Fibroblast of the conjunctiva (primary cell): Measurements from ENCODE around the gene NUMBL.
"Not testable (repeated sequence)": the region's sequence is repeated elsewhere in the genome, so short reads cannot be mapped to it uniquely, and the experiment has no call there.

Experiments used
- DNase-seq: peaks from one replicate; pipeline ENCODE4 v3.0.0-alpha.2; 2010; ENCODE audit warnings: low read depth

Gene NUMBL

DNA sequence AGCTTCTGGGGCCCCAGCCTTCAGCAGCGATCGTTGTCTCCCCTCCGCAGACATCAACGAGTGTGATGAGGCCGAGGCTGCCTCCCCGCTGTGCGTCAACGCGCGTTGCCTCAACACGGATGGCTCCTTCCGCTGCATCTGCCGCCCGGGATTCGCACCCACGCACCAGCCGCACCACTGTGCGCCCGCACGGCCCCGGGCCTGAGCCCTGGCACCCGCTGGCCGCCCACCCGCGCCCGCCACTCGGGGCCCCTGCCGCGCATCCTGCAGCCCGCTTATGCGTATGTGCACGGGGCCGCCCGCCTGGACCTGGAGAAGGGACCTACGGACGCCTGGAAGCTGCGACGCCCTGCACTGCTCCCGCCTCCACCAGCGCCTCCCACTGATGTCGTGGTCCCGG is 61.1 kb downstream of the NUMBL start:
- DNase-seq = no peak

DNA sequence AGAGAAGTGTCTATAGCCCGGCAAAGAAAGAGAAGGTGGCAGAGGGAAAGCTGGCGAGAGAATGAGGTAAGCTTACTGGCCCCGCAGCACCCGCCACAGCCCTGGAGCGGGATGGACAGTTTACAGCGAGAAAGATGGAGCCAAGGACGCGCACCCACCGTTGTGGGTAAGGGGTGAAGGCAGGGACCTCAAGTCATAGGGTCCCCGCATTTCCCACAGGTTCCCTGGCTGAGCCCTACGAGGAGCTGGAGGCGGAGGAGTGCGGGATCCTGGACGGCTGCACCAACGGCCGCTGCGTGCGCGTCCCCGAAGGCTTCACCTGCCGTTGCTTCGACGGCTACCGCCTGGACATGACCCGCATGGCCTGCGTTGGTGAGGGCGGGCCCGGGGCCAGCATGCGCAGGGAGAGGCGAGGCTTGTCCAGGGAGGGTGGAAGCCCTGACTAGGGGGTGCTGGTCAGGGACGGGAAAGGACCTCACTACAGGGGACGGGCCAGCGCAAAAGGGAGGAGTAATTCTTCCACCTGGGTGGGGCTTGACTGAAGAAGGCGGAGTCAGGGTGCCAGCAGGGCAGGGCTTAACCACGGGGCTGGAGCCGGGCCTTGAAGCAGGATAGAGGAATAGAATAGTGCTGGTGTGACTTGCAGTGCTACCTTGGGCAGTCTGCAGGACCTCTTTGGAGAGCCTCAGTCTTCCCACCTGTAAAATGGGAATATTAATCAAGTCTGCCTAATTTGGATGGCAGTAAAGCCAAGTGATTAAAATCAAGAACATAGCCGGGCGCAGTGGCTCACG is 62.8 kb downstream of the NUMBL start:
- DNase-seq = no peak

DNA sequence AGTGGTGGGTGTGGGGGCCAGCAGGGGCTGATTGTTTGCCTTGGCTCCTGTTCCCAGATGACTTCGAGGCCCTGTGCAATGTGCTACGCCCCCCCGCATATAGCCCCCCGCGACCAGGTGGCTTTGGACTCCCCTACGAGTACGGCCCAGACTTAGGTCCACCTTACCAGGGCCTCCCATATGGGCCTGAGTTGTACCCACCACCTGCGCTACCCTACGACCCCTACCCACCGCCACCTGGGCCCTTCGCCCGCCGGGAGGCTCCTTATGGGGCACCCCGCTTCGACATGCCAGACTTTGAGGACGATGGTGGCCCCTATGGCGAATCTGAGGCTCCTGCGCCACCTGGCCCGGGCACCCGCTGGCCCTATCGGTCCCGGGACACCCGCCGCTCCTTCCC is 63.5 kb downstream of the NUMBL start:
- DNase-seq = no peak

DNA sequence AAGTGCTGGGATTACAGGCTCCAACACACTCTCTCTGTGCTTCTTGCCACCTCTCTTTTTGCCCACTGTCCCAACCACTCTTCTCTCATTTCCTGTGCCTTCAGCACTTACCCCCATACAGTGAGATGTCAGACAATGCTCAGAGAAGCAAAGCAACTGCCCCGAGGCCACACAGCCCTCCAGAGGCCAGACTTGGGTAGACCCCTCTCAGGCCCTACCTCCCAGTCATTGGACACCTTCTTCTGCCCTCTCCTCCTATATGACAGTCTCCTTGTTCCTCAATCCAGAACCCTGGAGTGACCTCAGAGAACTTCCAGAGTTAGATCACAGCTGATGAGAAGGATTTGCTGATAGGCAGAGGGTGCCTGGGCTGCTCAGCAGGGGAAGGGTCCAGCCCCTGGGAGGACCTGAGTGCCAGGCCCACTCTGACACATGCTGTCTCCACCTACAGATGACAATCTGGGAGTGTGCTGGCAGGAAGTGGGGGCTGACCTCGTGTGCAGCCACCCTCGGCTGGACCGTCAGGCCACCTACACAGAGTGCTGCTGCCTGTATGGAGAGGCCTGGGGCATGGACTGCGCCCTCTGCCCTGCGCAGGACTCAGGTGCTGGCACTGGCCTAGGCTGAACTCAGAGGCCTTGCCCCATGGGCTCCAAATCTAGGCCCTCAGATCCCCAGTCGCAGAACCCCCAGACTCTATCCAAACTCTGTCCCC is 64.9 kb downstream of the NUMBL start:
- no peak for DNase-seq

DNA sequence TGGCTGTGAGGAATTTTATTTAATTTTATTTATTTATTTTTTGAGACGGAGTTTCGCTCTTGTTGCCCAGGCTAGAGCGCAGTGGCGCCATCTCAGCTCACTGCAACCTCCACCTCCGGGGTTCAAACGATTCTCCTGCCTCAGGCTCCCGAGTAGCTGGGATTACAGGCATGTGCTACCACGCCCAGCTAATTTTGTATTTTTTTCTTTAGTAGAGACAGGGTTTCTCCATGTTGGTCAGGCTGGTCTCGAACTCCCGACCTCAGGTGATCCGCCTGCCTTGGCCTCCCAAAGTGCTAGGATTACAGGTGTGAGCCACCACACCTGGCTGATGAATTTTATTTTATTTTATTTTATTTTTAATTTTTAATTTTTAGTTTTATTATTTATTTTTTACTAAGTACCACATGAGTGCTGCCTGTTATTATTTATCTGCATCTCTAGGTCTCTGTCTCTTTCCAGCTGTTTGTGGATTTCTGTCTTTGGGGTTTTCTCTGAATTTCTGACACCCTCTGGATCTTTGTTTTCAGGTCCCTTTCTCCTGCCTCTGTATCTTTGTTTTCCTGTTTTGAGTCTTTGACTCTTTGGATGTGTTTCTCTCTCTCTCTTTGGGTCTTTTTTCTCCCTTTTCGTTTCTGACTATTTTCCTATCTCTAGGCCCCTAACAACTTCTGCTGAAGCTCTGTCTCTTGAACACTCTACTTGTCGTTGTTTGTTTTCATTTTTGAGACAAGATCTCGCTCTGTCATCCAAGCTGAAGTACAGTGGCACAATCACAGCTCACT is 65.9 kb downstream of the NUMBL start:
- not testable (repeated sequence) for DNase-seq

DNA sequence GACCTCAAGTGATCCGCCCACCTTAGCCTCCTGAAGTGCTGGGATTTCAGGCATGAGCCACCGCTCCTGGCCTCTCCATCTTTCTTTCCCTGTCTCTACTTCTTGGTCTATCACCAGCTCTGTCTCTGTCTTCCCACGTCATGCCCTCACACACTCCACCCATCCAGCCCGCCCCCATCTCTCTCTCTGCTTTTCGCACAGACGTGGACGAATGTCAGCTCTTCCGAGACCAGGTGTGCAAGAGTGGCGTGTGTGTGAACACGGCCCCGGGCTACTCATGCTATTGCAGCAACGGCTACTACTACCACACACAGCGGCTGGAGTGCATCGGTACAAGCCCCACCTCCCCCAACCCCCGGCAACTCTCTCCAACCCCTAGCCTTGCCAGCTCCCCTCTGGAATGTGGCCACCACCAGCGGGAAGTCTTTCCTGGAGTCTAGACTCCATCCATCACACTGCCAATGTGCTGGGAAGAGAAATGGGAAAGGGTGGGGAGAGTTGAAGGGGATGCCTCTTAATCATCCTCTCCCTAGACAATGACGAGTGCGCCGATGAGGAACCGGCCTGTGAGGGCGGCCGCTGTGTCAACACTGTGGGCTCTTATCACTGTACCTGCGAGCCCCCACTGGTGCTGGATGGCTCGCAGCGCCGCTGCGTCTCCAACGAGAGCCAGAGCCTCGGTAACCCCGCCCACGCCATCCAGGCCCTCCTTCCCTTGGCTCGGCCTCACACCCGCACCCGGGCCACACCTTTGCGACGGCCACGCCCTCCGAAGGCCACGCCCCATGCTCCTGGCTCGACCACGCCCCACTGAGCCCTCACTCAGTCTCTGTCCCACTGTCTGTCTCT is 66.8 kb downstream of the NUMBL start:
- DNase-seq = no peak

DNA sequence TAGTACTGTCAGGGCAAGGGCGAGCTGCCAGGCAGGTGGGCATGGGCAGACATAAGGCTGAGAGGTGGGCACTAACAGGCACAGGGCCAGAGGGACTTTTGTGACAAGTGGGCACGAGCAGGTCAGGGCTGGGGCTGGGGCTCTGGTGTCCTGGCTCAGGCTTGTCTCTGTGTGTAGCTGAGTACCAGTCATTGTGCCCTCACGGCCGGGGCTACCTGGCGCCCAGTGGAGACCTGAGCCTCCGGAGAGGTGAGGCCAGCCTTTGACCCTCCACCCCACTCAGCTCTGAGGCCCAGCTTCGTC is 67.7 kb downstream of the NUMBL start:
- no peak for DNase-seq

DNA sequence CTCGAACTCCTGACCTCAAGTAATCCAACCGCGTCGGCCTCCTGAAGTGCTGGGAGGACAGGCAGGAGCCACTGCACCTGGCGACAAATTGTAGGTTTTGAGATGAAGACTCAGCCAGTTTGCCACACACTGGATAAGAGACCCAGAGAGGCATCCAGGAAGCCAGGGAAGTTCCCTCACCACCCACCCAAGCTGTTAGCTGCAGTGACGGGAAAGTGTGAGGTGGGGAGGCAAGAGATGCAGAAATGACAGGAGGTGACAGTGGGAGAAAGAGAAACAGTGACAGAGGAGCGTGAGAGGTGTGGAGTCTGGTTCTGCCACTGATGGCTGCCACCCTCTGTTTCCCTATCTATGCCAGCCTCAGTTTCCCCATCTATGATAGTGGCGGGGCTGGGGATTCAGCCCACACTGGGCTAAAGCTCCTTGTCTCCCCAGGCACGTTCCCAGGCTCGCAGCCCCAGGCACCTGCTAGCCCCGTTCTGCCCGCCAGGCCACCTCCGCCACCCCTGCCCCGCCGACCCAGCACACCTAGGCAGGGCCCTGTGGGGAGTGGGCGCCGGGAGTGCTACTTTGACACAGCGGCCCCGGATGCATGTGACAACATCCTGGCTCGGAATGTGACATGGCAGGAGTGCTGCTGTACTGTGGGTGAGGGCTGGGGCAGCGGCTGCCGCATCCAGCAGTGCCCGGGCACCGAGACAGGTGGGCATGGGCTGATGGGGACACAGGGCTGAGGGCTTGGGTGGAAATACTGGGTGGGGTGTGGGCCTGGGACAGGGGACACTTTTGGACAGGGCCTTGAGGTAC is 68.3 kb downstream of the NUMBL start:
- DNase-seq = no peak

DNA sequence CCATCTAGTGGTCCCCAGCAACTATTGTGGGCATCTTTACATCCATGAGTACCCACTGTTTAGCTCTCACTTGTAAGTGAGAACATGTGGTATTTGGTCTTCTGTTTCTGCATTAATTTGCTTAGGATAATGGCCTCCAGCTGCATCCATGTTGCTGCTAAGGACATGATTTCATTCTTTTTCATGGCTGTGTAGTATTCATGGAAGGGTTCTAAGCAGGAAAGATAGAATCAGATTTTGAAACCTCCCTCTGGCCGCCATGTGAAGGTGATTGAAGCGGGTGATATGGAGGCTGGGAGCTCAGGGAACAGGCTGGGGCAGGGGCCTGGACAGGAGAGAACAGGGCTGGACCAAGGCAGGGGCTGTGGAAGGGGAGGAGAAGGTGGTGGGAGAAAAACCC is 69.2 kb downstream of the NUMBL start:
- DNase-seq = no peak

DNA sequence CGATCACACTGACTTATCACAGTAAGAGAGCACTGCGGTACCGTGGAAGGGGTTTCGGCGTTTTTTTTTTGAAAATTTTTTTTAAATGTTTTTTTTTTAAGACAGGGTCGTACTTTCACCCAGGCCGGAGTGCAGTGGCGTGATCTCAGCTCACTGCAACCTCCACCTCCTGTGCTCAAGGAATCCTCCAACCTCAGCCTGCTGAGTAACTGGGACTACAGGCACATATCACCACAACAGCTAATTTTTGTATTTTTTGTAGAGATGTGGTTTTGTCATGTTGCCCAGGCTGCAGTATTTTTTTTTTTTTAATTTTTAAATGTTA is 70.3 kb downstream of the NUMBL start:
- no peak for DNase-seq

DNA sequence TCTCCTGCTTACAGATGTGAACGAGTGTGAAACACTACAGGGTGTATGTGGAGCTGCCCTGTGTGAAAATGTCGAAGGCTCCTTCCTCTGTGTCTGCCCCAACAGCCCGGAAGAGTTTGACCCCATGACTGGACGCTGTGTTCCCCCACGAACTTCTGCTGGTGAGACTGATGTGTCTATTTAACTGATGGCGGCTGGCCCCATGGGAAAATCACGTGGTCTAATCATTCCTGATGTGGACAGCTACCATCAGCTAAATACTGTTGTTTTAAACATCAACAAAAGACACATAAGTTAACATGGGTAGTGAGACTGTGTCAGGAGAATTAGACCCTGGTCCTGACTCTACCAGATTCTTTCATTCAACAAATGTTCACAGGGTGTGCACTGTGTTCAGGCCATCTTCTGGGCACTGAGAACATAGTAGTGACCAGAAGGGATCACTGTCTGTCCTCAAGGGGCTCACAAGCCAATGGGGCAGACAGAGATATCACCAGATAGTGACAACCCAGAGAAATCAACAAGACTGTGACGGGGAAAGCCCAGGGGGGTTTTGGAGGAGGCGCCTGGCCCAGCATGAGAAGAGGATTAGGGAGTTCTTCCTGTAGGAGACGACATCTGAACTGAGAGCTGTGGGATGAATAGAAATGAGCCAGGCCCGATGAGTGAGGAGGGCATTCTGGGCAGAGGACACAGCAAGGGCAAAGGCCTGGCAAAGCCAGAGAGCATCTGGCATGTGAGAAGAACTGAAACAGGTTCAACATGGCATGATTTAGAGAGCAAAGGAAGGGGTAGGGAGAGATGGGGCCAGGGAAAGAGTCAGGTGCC is 70.9 kb downstream of the NUMBL start:
- no peak for DNase-seq

DNA sequence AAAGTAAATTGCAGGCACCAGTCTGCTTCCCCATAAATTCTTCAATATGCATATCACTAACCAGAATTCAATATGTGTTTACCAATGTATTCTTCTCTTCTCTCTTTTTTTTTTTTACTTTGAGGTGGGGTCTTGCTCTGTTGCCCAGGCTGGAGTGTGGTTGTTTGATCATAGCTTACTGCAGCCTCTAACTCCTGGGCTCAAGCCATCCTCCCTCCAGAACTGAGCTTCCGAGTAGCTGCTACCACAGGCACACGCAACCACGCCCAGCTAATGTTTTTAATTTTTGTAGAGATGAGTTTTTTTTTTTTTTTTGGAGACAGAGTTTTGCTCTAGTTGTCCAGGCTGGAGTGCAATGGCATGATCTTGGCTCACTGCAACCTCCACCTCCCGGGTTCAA is 72.5 kb downstream of the NUMBL start:
- no peak for DNase-seq

DNA sequence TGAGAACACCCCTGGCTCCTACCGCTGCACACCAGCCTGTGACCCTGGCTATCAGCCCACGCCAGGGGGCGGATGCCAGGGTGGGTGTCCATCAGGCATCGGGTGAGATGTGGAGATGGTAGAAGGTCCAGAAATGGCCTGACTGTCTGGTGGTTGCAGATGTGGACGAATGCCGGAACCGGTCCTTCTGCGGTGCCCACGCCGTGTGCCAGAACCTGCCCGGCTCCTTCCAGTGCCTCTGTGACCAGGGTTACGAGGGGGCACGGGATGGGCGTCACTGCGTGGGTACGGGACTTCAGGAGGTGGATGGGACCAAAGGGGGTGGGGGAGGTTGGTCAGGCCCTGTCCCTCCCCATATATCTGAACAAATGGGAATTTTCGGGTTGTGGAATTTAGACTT is 73.5 kb downstream of the NUMBL start:
- no peak for DNase-seq

DNA sequence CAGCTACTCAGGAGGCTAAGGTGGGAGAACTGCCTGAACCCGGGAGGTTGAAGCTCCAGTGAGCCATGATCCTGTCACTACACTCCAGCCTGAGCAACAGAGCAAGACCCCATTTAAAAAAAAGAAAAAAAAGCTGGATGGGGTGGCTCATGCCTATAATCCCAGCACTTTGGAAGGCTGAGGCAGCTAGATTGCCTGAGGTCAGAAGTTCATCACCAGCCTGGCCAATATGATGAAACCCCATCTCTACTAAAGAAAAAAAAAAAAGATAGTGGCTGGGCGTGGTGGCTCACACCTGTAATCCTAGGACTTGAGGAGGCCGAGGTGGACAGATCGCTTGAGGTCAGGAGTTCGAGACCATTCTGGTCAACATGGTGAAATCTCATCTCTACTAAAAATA is 74.3 kb downstream of the NUMBL start:
- DNase-seq = no peak
